Measurements from ENCODE around the gene SHTN1.

DNA sequence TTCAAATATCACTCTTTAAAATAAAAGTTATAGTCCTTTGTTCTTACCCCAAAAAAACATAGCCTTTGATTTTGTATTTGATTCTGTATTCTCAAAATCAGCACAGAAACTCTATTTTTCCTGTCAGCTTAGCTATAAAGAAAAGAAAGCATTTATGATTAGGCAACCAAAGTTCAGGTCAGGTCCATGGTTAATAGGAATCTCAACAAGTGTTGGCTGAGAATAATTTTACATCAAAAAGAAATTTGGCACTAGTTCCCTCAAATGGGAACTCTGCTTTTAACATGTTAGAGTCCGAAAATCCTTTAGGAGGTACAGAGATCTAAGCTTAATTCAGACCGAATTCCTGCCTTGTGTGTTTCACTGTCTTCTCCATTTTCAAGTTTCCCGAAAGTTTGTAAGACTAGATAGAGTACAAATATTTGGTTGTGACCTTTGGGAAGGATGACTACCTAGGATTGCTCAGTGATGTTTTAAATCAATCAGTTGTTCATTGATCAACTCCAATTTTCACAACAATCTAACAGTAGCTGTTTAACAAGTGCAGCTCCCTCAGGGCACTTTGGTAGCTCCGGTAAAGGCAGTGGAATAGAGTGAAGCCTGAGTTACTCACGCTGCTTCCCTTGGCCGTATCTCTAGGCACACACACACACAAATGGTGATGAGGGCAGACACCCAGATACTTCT lies 164.5 kb downstream of the SHTN1 start:
- TF ChIP-seq FOXA1 (IDR thresholded peaks at IDR 0.05) (no peak), FOXM1 (IDR thresholded peaks at IDR 0.05; ENCODE audit: borderline replicate concordance) (no peak), NFRKB (IDR thresholded peaks at IDR 0.05) (no peak), HDGF (IDR thresholded peaks at IDR 0.05; ENCODE audit: borderline replicate concordance) (no peak), TARDBP (IDR thresholded peaks at IDR 0.05) (no peak), SP1 (IDR thresholded peaks at IDR 0.05) (no peak), CTBP1 (IDR thresholded peaks at IDR 0.05; ENCODE audit: borderline replicate concordance) (no peak), SUZ12 (IDR thresholded peaks at IDR 0.05) (no peak), ZNF384 (IDR thresholded peaks at IDR 0.05) (no peak)
